HG03196 (cell line): ENCODE measurements around the gene TRIM13.
"Not testable (repeated sequence)": the region's sequence is repeated elsewhere in the genome, so short reads cannot be mapped to it uniquely, and the experiment has no call there.

Experiments used
- ATAC-seq: cut with Tn5 transposase; IDR thresholded peaks from one replicate; pipeline ENCODE4 v1.9.1; 2021; ENCODE audit not compliant: unreplicated experiment

Gene TRIM13

DNA sequence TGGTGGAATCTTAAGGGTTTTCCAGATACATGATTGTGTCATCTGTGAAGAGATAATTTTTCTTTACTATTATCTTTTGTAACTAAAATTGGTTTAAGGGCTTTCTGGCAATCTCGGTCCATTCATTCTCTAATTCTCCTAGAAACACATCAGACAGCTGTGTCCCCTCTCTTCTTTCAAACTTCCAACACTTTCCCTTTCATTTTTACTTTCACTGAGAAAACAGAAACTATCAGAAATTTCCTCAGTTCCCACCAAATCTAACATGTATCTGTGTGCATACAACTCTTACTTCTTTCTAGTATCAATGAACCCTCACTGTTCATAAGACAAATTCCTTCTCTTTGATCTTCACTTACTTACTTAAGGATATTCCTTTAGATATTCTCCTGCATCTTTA, 58.6 kb downstream of the TRIM13 start:
- ATAC-seq = no peak

GRCh38 chr13:50060718-50061117, 63.9 kb downstream of the TRIM13 start:
- ATAC-seq = no peak

- not testable (repeated sequence) for ATAC-seq
Measured at GRCh38 chr13:50062336-50062735, 65.5 kb downstream of the TRIM13 start.

DNA sequence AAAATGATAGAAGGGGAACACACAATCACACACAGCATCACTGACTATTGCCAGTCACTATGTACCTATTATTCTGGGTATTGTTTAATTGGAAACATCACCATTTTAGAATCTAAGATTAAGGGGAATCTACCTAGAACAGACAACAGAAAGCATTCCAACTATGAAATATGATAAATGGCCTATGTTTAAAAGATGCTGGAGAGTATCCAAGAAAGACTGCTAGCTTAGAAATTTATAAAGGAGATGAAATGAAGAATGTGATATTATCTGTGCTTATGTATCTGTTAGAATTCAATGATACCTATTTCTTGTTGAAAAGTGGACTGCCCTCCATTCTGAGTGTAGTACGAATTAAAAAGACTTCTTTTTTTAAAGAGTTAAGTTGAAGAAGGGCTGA, 68.9 kb downstream of the TRIM13 start:
- no peak for ATAC-seq
